Osteocyte (in vitro differentiated cells): ENCODE results near the gene SIRT3. TPM values are rescaled to one million over a fixed set of nuclear protein-coding genes. Genes with fewer than 3 reads are reported as not detected.
"Not testable (repeated sequence)": the region's sequence is repeated elsewhere in the genome, so short reads cannot be mapped to it uniquely, and the experiment has no call there.

Experiments used
- DNase-seq: peaks from one replicate; pipeline ENCODE4 v3.0.0; 2021; ENCODE audit warnings: mixed read lengths; ENCODE audit not compliant: unreplicated experiment; ENCODE audit errors: extremely low spot score
- H3K27ac Mint-ChIP-seq: one replicate; pipeline ENCODE4 v1.8.0; 2021; ENCODE audit warnings: mild to moderate bottlenecking, mixed read lengths; ENCODE audit not compliant: unreplicated experiment
- H3K27me3 Mint-ChIP-seq: one replicate; pipeline ENCODE4 v1.8.0; 2021; ENCODE audit warnings: mixed read lengths; ENCODE audit not compliant: unreplicated experiment
- H3K36me3 Mint-ChIP-seq: one replicate; pipeline ENCODE4 v1.8.0; 2021; ENCODE audit warnings: mixed read lengths; ENCODE audit not compliant: unreplicated experiment
- H3K4me1 Mint-ChIP-seq: one replicate; pipeline ENCODE4 v1.8.0; 2021; ENCODE audit warnings: mixed read lengths; ENCODE audit not compliant: unreplicated experiment
- H3K4me3 Mint-ChIP-seq: one replicate; pipeline ENCODE4 v1.8.0; 2021; ENCODE audit warnings: mild to moderate bottlenecking, moderate library complexity, mixed read lengths; ENCODE audit not compliant: unreplicated experiment
- H3K9me3 Mint-ChIP-seq: one replicate; pipeline ENCODE4 v1.8.0; 2021; ENCODE audit warnings: mixed read lengths; ENCODE audit not compliant: unreplicated experiment
- CTCF ChIP-seq: fragments of 200-600 bp; sonication (generic); IDR thresholded peaks from 2 replicates; pipeline ENCODE4 v1.5.0; 2021; ENCODE audit warnings: antibody characterized with exemption, mild to moderate bottlenecking, moderate library complexity
- total RNA-seq: library from RNA; stranded (reverse); gene quantifications from 2 replicates; pipeline ENCODE4 v1.2.1, GENCODE V29; 2021

Gene SIRT3
- total RNA-seq, 1 donor from 2014 or later, result 25.7 TPM

- peak; percentile 51 for DNase-seq
- Mint-ChIP-seq H3K36me3 (peaks cover 55% of the 10 kb centered on the region), H3K27ac (no peak overlapping the region), H3K27me3 (no peaks in the 10 kb centered on the region), H3K4me3 (no peak overlapping the region), H3K4me1 (no peaks in the 10 kb centered on the region), H3K9me3 (no peaks in the 10 kb centered on the region)
- no peak for TF ChIP-seq CTCF
These were observed 14.1 kb upstream of the SIRT3 start for GRCh38 chr11:250274-250673.

GRCh38 chr11:249062-249461 is 12.9 kb upstream of the SIRT3 start:
- Mint-ChIP-seq H3K4me3 (no peak overlapping the region), H3K36me3 (peaks cover 62% of the 10 kb centered on the region)
- no peak for TF ChIP-seq CTCF

GRCh38 chr11:244376-244775 is 8.2 kb upstream of the SIRT3 start:
- no peaks in the 10 kb centered on the region for H3K27me3 Mint-ChIP-seq

More at GRCh38 chr11:249062-249461, 12.9 kb upstream of the SIRT3 start:
- Mint-ChIP-seq H3K9me3 (no peaks in the 10 kb centered on the region), H3K27ac (no peak overlapping the region), H3K4me1 (no peaks in the 10 kb centered on the region), H3K27me3 (no peaks in the 10 kb centered on the region)
- DNase-seq, result no peak

GRCh38 chr11:241634-242033 is 5.5 kb upstream of the SIRT3 start:
- peaks cover 19% of the 10 kb centered on the region for H3K4me1 Mint-ChIP-seq
- peaks cover 48% of the 10 kb centered on the region for H3K36me3 Mint-ChIP-seq
- H3K4me3 Mint-ChIP-seq, result no peak overlapping the region
- H3K27me3 Mint-ChIP-seq, result no peaks in the 10 kb centered on the region
- no peak for TF ChIP-seq CTCF
- no peak overlapping the region for H3K27ac Mint-ChIP-seq
- H3K9me3 Mint-ChIP-seq, result no peaks in the 10 kb centered on the region
- DNase-seq, result no peak

More at GRCh38 chr11:244376-244775, 8.2 kb upstream of the SIRT3 start:
- Mint-ChIP-seq H3K36me3 (peaks cover 67% of the 10 kb centered on the region), H3K4me3 (no peak overlapping the region), H3K27ac (no peak overlapping the region), H3K9me3 (no peaks in the 10 kb centered on the region), H3K4me1 (no peaks in the 10 kb centered on the region)
- TF ChIP-seq CTCF, result no peak
- no peak for DNase-seq

- Mint-ChIP-seq H3K4me1 (peaks cover 21% of the 10 kb centered on the region), H3K36me3 (peaks cover 38% of the 10 kb centered on the region), H3K27ac (no peak overlapping the region), H3K27me3 (no peaks in the 10 kb centered on the region), H3K4me3 (no peak overlapping the region), H3K9me3 (no peaks in the 10 kb centered on the region)
- no peak for DNase-seq
- TF ChIP-seq CTCF, result no peak
These were observed 4.2 kb upstream of the SIRT3 start for GRCh38 chr11:240315-240714.

- H3K27me3 Mint-ChIP-seq, H3K9me3 Mint-ChIP-seq, DNase-seq: not testable (repeated sequence)
- Mint-ChIP-seq H3K27ac (peak overlapping the region; percentile 98), H3K4me3 (peak overlapping the region; percentile 94), H3K36me3 (peaks cover 26% of the 10 kb centered on the region), H3K4me1 (peaks cover 27% of the 10 kb centered on the region)
These were observed 2.2 kb upstream of the SIRT3 start for GRCh38 chr11:238346-238745.
